Activated CD4-positive, CD25-positive, alpha-beta regulatory T cell (primary cell): Measurements from ENCODE around the gene GPX5.

Experiments
- DNase-seq, 4 experiments: peaks; one replicate each; lab custom pipeline; 2025; lab: John Stamatoyannopoulos, UW

Gene GPX5

DNA sequence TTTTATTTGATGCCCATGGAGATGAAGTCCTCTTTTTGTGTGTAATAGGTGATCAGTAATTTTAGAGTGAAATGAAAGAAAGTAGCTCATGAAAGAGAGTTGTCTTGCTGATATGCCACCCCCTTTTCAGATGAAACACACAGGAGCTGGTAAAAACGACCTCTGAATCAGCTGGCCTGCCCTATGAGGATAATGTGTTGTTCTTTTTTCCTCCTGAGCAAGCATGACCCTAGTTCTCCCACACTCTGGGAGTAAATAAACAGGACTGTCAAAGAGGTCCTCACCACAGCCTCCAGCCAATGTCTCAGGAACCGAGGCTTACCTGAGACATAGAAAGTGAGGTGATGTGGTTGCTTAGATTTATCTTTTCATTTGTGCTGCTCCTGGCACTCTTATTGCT lies 29.5 kb downstream of the GPX5 start:
- no peak for DNase-seq

DNA sequence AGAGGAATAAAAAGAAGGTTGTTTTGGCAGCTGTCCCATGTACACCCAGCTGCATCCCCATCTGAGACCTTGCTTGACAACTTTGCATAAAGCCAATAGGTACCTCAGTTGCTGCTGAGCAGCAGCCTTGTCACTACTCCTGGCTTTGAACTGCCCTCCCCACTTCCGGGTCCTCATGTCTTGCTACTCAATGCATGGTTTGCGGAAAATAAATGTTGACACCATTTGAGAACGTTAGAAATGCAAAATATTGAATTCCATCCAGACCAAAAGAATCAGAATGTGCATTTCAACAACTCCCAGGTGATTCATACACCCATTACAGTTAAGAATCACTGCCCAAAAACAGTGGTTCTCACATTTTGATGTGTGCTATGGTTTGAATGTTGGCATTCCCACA lies 32.9 kb downstream of the GPX5 start:
- no peak for DNase-seq

DNA sequence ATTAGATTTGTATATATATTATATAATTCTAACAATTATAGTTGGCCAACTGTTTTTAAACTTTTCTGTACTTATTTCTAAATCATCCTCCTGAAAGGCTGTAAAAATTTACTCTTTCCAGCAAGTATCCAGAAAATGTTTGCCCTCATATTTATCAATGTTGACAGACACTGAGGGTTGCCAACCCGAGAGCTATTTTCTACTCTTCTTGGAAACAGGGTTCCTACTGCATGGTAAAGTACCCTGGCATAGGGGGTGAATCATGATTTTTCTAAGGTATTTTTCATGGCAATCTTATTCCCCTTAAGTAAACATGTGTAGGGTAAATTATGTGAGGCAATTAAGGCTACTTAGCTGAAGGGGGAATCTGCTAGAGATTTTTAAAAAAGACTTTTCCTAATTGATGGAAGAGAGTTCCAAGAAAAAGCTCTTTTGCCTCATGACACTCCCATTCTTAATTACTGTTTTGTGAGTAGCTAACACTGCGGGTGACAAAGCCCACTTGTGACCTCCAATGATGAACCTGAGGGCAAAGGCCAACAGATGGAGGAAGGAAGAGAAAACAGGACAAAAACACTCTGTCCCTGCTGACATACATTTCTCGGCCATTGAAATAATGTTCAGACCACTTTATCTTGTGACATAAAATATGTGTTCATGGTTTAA lies 37.9 kb downstream of the GPX5 start:
- DNase-seq = no peak

DNA sequence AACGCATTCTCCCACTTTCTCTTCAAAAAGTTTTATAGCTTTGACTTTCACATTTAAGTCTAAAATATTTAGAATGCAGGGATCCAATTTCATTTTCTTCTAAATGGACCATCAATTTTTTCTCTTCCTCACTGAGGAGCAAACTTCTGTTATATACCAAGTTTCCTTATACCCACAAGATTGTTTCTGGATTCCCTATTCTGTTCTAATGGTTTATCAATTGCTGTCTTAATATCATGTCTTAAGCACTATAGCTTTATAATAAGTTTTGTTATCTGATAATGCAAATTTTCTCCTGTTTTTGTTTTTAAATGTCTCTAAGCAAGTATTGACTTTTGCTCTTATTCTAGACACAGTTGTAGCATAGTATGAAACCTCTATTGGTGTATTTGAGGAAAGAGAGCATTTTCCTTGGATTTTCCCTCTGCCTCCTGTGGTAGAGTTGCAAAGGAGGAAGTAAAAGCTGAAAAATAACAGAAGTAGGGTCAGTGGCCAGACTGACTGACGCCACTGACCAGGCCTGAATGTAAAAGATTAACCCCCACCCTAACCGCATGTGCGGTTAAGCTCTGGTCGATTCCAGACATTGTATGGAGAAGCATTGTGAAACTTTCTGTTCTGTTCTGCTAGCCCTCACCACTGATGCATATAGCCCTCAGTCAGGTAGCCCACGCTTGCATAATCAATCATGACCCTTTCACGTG lies 40.3 kb downstream of the GPX5 start:
- no peak for DNase-seq

DNA sequence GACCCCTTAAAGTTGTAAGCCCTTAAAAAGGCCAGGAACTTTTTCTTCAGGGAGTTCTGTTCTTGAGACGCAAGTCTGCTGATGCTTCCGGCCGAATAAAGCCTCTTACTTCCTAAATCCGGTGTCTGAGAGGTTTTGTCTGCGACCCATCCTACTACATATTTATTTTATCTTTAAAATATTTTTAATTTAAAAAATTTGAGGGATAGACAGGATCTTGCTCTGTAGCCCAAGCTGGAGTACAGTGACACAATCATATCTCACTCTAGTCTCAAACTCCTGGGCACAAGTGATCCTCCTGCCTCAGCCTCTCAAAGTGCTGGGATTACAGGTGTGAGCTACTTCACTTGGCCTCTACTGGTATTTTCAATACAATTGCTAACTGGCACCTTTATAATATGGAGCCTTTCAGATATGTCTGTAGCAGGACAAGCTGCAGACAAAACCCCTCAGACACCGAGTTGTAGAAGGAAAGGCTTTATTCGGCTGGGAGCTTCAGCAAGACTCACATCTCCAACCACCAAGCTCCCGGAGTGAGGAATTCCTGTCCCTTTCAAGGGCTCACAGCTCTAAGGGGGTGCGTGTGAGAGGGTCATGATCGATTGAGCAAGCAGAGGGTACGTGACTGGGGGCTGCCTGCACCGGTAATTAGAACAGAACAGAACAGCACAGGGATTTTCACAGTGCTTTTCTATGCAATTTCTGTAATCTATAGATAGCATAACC lies 41.0 kb downstream of the GPX5 start:
- DNase-seq = no peak

DNA sequence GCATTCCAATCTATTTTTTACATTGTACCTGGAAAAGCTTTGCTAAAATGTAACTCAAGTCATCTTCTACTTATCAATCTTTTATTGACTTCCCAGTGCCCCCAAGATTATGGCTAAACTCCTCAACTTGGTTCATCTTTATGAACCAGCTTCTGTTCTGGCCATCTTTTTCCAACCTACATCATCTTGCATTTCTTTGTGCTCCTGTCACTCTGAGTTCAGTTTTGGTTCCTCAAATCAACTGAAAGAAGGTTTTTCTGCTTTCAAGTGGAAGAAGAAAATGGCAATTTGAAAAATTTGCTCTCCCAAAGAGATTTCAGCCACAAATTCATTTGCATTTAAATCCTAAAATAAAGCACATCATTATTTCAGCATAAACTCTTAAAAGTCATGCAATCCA lies 41.8 kb downstream of the GPX5 start:
- DNase-seq = no peak

DNA sequence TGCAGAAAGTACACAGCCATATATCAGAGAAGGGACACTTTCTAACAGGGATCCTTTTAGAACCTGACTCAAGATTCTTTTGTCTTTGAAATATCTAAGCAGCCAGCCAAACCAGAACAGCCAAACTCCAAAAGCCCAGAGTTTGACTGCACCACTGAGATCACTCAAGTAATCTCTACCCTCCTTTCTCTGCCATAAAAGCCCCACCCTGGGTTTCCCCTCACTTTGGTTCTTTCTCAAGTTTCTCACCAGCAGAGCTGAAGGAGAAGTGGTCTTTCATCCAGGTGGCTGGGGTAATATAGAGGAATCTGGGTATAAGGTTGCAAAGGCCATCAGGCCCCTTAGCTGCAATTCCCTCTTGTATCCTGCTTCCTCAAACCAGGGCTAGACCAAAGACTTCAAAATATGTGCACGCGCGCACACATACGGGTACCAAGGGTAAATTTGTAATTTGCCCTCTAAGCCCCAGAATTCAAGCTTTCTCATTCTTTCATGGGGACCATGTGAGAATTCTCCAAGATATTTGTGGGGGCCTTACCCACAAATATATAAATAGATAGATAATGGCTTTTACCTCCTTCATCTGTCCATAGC lies 42.9 kb downstream of the GPX5 start:
- DNase-seq = no peak

DNA sequence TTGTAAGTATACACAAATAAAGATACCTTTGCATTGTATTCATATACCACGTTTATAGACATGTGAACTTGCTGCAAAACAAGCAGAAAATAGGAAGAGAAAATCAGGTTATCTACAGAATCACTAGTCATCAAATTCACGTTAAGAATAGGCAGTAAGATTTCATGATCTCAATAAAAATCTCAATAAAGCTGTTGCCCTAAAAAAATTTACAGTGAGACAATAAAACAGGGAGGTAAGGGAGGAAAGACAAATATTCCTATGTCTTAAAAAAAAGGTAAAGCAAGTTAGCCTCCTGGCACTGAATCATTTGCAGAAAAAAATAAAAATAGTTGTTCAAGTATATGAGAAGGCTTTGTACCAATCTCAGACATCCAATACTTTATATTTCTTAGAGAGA lies 44.1 kb downstream of the GPX5 start:
- DNase-seq = no peak

DNA sequence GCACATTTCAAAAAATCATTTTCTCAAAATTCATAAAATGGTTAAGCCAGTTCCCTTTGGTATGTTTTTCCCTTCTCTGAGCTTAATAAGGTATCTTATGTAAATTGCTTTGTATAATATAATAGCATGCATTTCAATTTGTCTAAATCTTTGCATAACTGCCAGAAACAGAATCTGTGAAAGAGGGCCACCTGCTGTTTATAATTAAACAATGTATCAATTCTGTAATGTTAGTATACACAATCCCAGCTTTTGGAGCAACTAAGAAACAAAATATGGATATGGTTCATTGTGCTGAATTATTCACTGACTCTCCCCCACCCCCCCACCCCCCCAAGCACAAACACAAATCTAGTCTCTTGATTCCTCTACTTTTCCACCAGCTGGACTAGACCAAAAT lies 54.8 kb downstream of the GPX5 start:
- no peak for DNase-seq

DNA sequence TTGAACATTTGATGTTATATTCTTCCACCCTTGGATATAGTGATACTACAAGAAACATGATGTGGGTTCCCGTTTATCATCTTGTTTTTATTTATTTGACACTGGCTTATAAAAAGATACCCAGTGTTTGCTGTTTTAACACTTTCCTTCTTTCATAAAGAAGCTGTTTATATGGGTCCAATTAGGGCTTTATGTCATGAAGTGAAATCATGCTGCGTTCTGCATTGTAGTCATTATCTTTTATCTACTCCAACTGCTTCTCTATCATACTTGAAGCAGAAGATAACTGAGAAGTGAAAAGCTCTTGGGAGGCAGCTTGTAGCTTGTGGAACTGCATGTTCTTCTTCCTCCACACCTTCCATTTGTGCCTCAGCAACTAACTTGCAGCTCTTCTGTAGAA lies 57.8 kb downstream of the GPX5 start:
- no peak for DNase-seq
